Neural cell (in vitro differentiated cells): ENCODE measurements around the gene CNP. TPM values are rescaled to one million over a fixed set of nuclear protein-coding genes. Genes with fewer than 3 reads are reported as not detected.

Experiments
- H2AFZ ChIP-seq: fragments of 200-600, 300-800 bp; sonication (generic), shearing (Covaris generic); 2 replicates; pipeline ENCODE4 v1.6.0; 2014; ENCODE audit warnings: low read depth, mild to moderate bottlenecking, antibody characterized with exemption, low read length, moderate library complexity
- H3F3A ChIP-seq: fragments of 200-600 bp; shearing (Covaris generic); 2 replicates; pipeline ENCODE4 v1.6.1; 2016; ENCODE audit warnings: mild to moderate bottlenecking, moderate library complexity, mixed read lengths, antibody characterized with exemption, low read length; ENCODE audit not compliant: insufficient read depth, poor library complexity, severe bottlenecking
- H3K27ac ChIP-seq: fragments of 200-600, 300-800 bp; sonication (generic), shearing (Covaris generic); 2 replicates; pipeline ENCODE4 v1.5.1; 2014; ENCODE audit warnings: mild to moderate bottlenecking, low read length, moderate library complexity
- H3K27me3 ChIP-seq: fragments of 300-800, 200-600 bp; sonication (generic), shearing (Covaris generic); 2 replicates; pipeline ENCODE4 v1.6.0; 2014; ENCODE audit warnings: mild to moderate bottlenecking, low read depth, low read length, moderate library complexity; ENCODE audit not compliant: insufficient read depth
- H3K36me3 ChIP-seq: fragments of 300-800, 200-600 bp; sonication (generic), shearing (Covaris generic); 2 replicates; pipeline ENCODE4 v1.5.1; 2014; ENCODE audit warnings: mild to moderate bottlenecking, antibody characterized with exemption, low read length, moderate library complexity; ENCODE audit not compliant: insufficient read depth
- H3K4me2 ChIP-seq: fragments of 300-800, 200-600 bp; sonication (generic), shearing (Covaris generic); 2 replicates; pipeline ENCODE4 v1.6.0; 2014; ENCODE audit warnings: mild to moderate bottlenecking, low read length
- H3K4me3 ChIP-seq: fragments of 300-800, 200-600 bp; sonication (generic), shearing (Covaris generic); 2 replicates; pipeline ENCODE4 v1.5.1; 2014; ENCODE audit warnings: mild to moderate bottlenecking, low read length, moderate library complexity
- H3K79me2 ChIP-seq: fragments of 200-600 bp; shearing (Covaris generic); replicated peaks from 2 replicates; pipeline ENCODE4 v1.6.0; 2014; ENCODE audit warnings: mild to moderate bottlenecking, low read length, moderate library complexity; ENCODE audit not compliant: insufficient read depth
- H3K9ac ChIP-seq: fragments of 300-800, 200-600 bp; sonication (generic), shearing (Covaris generic); 2 replicates; pipeline ENCODE4 v1.6.1; 2016; ENCODE audit warnings: mild to moderate bottlenecking, low read length, mixed read lengths
- H3K9me2 ChIP-seq: fragments of 200-600 bp; shearing (Covaris generic); 2 replicates; pipeline ENCODE4 v1.6.1; 2016; ENCODE audit warnings: mild to moderate bottlenecking, low read length, mixed read lengths; ENCODE audit not compliant: insufficient read depth
- H3K9me3 ChIP-seq: fragments of 200-600, 300-800 bp; sonication (generic), shearing (Covaris generic); 2 replicates; pipeline ENCODE4 v1.6.1; 2016; ENCODE audit warnings: mild to moderate bottlenecking, mixed run types, low read length, moderate library complexity, mixed read lengths
- H4K20me1 ChIP-seq: fragments of 200-600 bp; shearing (Covaris generic); 2 replicates; pipeline ENCODE4 v1.6.1; 2016; ENCODE audit warnings: mild to moderate bottlenecking, mixed run types; ENCODE audit not compliant: insufficient read depth
- CTCF ChIP-seq: fragments of 450-650 bp; IDR thresholded peaks from 2 replicates; pipeline ENCODE4 v1.5.1; 2014; ENCODE audit warnings: antibody characterized with exemption, mild to moderate bottlenecking, moderate library complexity; ENCODE audit not compliant: poor library complexity, severe bottlenecking
- EP300 ChIP-seq: fragments of 450-650 bp; conservative IDR thresholded peaks from 2 replicates; pipeline ENCODE4 v1.6.1; 2014; ENCODE audit warnings: antibody characterized with exemption, mild to moderate bottlenecking, moderate library complexity; ENCODE audit not compliant: poor library complexity, severe bottlenecking
- EZH2 ChIP-seq: fragments of 200-600, 300-800 bp; shearing (Covaris generic), sonication (generic); IDR thresholded peaks from 2 replicates; pipeline ENCODE4 v1.6.1; 2014; ENCODE audit warnings: antibody characterized with exemption, low read length, borderline replicate concordance, mild to moderate bottlenecking; ENCODE audit not compliant: insufficient read depth, poor library complexity, severe bottlenecking
- MXI1 ChIP-seq: fragments of 450-650 bp; conservative IDR thresholded peaks from 2 replicates; pipeline ENCODE4 v1.6.1; 2014; ENCODE audit warnings: antibody characterized with exemption, mild to moderate bottlenecking; ENCODE audit not compliant: poor library complexity, severe bottlenecking
- POLR2AphosphoS5 ChIP-seq: IDR thresholded peaks from 2 replicates; pipeline ENCODE4 v1.6.1; 2012
- RAD21 ChIP-seq: fragments of 450-650 bp; conservative IDR thresholded peaks from 2 replicates; pipeline ENCODE4 v1.6.1; 2014; ENCODE audit warnings: antibody characterized with exemption, mild to moderate bottlenecking, moderate library complexity
- REST ChIP-seq: IDR thresholded peaks from 2 replicates; pipeline ENCODE4 v1.6.1; 2012; ENCODE audit warnings: borderline replicate concordance
- SMC3 ChIP-seq: fragments of 450-650 bp; conservative IDR thresholded peaks from 2 replicates; pipeline ENCODE4 v1.6.1; 2014; ENCODE audit warnings: antibody characterized with exemption, mild to moderate bottlenecking, moderate library complexity; ENCODE audit not compliant: poor library complexity
- TAF1 ChIP-seq: IDR thresholded peaks from 2 replicates; pipeline ENCODE4 v1.6.1; 2012; ENCODE audit warnings: low read depth
- polyA plus RNA-seq: library from polyadenylated mRNA; depleted of rRNA; stranded (reverse); fragments of >200 nt; gene quantifications from 2 replicates; pipeline ENCODE4 v1.2.3, GENCODE V29; 2014

The CNP gene
- polyA plus RNA-seq, 1 donor from 2014 or later, result 27.7 TPM

DNA sequence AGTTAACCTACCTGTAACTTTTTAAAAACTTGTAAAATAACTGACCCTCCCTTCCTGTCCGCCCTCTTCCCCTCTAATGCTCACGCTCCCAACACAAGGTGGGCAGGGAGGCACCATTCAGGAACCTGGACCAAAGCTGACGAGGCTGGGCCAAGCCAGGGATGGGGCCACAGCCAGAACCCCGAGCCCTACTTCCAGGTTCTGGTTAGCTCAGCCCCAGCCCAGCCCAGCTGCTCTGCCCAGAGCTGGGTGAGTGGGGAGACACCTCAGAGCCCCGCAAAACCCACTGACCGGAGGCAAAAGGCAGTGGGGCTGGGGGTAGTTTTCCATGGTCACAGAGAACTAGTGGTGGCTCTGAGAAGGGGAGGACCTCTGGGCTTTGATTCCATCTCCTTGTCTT, 7.4 kb downstream of the CNP start:
- H3K4me2 ChIP-seq, result no peak overlapping the region
- H4K20me1 ChIP-seq, result no peaks in the 10 kb centered on the region
- no peak overlapping the region for H3K9ac ChIP-seq
- no peaks in the 10 kb centered on the region for H3K9me3 ChIP-seq
- H3K27me3 ChIP-seq, result no peaks in the 10 kb centered on the region
- no peak overlapping the region for H3K4me3 ChIP-seq
- H2AFZ ChIP-seq, result no peak overlapping the region
- TF ChIP-seq TAF1, result no peak
- TF ChIP-seq EP300, result no peak
- no peak for TF ChIP-seq RAD21
- no peak for TF ChIP-seq CTCF
- no peak for TF ChIP-seq POLR2AphosphoS5
- TF ChIP-seq MXI1, result no peak
- TF ChIP-seq EZH2, result no peak
- TF ChIP-seq REST, result no peak
- no peak for TF ChIP-seq SMC3
- no peaks in the 10 kb centered on the region for H3F3A ChIP-seq
- H3K79me2 ChIP-seq, result peaks cover 4% of the 10 kb centered on the region
- peaks cover 6% of the 10 kb centered on the region for H3K36me3 ChIP-seq
- no peaks in the 10 kb centered on the region for H3K9me2 ChIP-seq
- no peak overlapping the region for H3K27ac ChIP-seq

- no peak overlapping the region for H3K4me2 ChIP-seq
- H3K9me2 ChIP-seq, result no peaks in the 10 kb centered on the region
- H3K4me3 ChIP-seq, result no peak overlapping the region
- H3K79me2 ChIP-seq, result peaks cover 4% of the 10 kb centered on the region
- H3F3A ChIP-seq, result no peaks in the 10 kb centered on the region
- H3K36me3 ChIP-seq, result peaks cover 4% of the 10 kb centered on the region
- H4K20me1 ChIP-seq, result no peaks in the 10 kb centered on the region
- no peak overlapping the region for H3K27ac ChIP-seq
- no peak for TF ChIP-seq REST
- no peak for TF ChIP-seq TAF1
- no peak for TF ChIP-seq RAD21
- no peak for TF ChIP-seq EP300
- no peak for TF ChIP-seq EZH2
- TF ChIP-seq SMC3, result no peak
- no peak for TF ChIP-seq CTCF
- no peak for TF ChIP-seq POLR2AphosphoS5
- no peak for TF ChIP-seq MXI1
- no peaks in the 10 kb centered on the region for H3K27me3 ChIP-seq
- no peak overlapping the region for H2AFZ ChIP-seq
- no peaks in the 10 kb centered on the region for H3K9me3 ChIP-seq
- no peak overlapping the region for H3K9ac ChIP-seq
Measured at GRCh38 chr17:41974658-41975057, 8.1 kb downstream of the CNP start.
